Activated T-cell treated with anti-CD3 and anti-CD28 coated beads, Interleukin-2, amount 50 U/mL, for 72 hours (primary cell): ENCODE measurements around the gene SRRD. TPM values are rescaled to one million over a fixed set of nuclear protein-coding genes. Genes with fewer than 3 reads are reported as not detected.

Experiments
- ATAC-seq, 2 donors: fragments of 150-1000 bp; cut with Tn5 transposase; replicated peaks in 1 of 2; 2 replicates each; pipeline ENCODE4 v1.10.0; 2021; ENCODE audit warnings: moderate library complexity in 2 of 2, mild to moderate bottlenecking in 1 of 2
- DNase-seq, 2 donors: peaks; one replicate each; pipeline ENCODE4 v3.0.0; 2021 to 2022; ENCODE audit warnings: mixed read lengths in 1 of 2
- H3K27ac Mint-ChIP-seq: one replicate; pipeline ENCODE4 v1.8.0; 2022; ENCODE audit warnings: mild to moderate bottlenecking, moderate library complexity, mixed read lengths
- H3K27me3 Mint-ChIP-seq: one replicate; pipeline ENCODE4 v1.8.0; 2022; ENCODE audit warnings: low read depth, mixed read lengths
- H3K36me3 Mint-ChIP-seq, 2 donors: one replicate each; pipeline ENCODE4 v1.8.0; 2022; ENCODE audit warnings: mixed read lengths in 2 of 2, mild to moderate bottlenecking in 1 of 2; ENCODE audit not compliant: insufficient read depth in 2 of 2
- H3K4me1 Mint-ChIP-seq: one replicate; pipeline ENCODE4 v1.8.0; 2022; ENCODE audit warnings: low read depth, mixed read lengths
- H3K4me3 Mint-ChIP-seq, 2 donors: one replicate each; pipeline ENCODE4 v1.8.0; 2022; ENCODE audit warnings: mild to moderate bottlenecking in 2 of 2, mixed read lengths in 2 of 2, moderate library complexity in 2 of 2
- H3K9me3 Mint-ChIP-seq, 2 donors: one replicate each; pipeline ENCODE4 v1.8.0; 2022; ENCODE audit warnings: mixed read lengths in 2 of 2
- total RNA-seq, 2 donors: library from RNA; stranded (reverse); gene quantifications; one replicate each; pipeline ENCODE4 v1.2.3, GENCODE V29; 2022

The SRRD gene
- total RNA-seq, 2 donors from 2014 or later: 13.5 to 20.0 TPM

DNA sequence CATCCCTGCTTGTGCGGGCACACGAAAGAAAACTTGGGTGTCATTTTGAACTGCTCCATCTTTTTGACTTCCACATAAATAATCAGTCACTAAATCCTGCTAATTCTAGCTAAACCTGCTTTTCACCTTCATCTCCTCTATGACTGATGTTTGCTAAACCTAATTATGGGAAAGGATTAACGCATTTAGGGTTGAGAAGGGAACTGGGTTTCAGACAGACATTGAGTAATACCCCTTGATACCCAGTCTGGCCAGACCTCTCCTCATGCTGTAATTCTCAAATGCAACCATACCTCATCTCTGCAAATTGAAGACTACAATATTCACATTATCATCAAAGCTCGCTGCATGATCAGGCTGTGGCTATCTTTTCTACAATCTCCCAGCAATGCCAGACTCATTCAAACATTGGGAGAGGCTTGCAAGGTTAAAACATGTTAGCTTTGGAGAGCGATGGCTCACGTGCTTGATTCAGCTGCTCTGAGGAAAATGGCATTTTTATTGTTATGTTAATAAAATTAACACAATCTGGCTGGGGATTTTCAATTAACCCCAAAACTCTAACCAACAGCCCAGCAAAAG lies 2.5 kb upstream of the SRRD start:
- no peak for ATAC-seq
- Mint-ChIP-seq H3K9me3 (no peaks in the 10 kb centered on the region), H3K4me3 (peak overlapping the region; percentile 90 to 95), H3K27me3 (no peaks in the 10 kb centered on the region), H3K36me3 (peaks cover 10 to 17% of the 10 kb centered on the region in 2 donors), H3K27ac (peak overlapping the region; percentile 97), H3K4me1 (peaks cover 91% of the 10 kb centered on the region)
- DNase-seq: no peak

DNA sequence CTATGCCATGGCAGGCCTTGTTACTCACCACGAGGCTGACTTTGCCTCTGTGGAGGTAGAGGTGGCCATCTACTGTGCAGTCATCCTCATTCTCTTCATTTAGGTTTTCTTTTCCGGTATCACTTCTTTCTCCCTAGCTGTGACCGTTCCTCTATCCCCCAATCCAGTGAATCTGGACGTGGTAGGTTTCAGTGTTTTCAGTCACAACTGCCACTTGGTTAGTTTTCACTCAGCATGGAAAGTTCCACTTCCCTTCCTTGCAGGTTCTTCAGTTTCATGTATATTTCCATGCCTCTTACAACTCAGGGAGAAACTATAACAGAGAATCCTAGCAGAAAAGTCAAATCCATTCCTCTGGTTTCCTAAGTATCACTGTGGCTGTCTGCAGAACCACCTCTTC lies 2.0 kb upstream of the SRRD start:
- Mint-ChIP-seq H3K4me1 (peaks cover 89% of the 10 kb centered on the region), H3K9me3 (no peaks in the 10 kb centered on the region), H3K36me3 (peaks cover 10 to 19% of the 10 kb centered on the region in 2 donors), H3K4me3 (peak overlapping the region; percentile 90 to 95), H3K27me3 (no peaks in the 10 kb centered on the region), H3K27ac (peak overlapping the region; percentile 97)
- DNase-seq: peak in 1 of 2 donors; percentile 12
- no peak for ATAC-seq

DNA sequence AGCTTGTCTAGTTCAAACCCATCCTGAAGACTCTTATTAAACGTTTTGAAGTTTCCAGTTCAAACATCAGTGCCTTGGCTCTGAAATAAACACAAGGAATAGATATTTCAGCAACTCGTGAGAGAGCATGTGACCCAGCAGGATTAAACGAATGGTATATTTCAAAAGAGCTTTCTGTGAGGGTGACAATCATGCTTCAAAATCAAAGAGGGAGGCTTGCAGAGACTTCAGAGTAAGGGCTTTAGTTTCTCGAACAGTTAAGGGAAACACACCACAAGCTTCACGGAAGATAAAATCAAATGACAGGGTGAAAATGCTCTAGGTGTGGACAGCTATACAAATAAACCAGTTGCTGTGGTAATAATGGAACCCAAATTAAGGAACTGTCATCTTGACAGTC lies 1.5 kb upstream of the SRRD start:
- peak overlapping the region; percentile 97 for H3K27ac Mint-ChIP-seq
- H3K9me3 Mint-ChIP-seq: no peaks in the 10 kb centered on the region
- H3K27me3 Mint-ChIP-seq: no peaks in the 10 kb centered on the region

DNA sequence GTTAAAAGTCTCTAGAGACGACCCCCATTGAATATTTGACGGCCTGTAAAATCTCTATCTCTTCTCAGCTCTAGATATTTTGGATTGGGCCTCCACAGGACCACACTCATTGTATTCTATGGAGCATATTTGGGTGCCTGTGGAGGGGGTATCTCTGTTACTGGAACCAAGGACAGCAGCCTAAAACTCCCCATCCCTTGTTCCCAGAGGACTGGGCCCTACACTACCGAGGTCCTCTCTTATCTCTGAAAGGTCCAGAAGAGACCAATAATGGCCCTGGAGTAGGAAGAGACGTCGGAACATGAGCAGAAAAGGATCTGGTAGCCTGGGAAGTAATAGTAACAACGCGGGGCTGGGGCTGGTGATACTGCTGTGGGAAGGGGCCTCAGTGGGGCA lies 636 bp upstream of the SRRD start:
- H3K36me3 Mint-ChIP-seq: peaks cover 1 to 7% of the 10 kb centered on the region in 2 donors
- ATAC-seq: no peak
- no peak for DNase-seq
- peak overlapping the region; percentile 90 to 95 for H3K4me3 Mint-ChIP-seq
- H3K9me3 Mint-ChIP-seq: no peaks in the 10 kb centered on the region
- peaks cover 80% of the 10 kb centered on the region for H3K4me1 Mint-ChIP-seq
- peak overlapping the region; percentile 97 for H3K27ac Mint-ChIP-seq
- H3K27me3 Mint-ChIP-seq: no peaks in the 10 kb centered on the region

More for the DNA sequence above, 1.5 kb upstream of the SRRD start:
- DNase-seq: no peak
- ATAC-seq: no peak
- Mint-ChIP-seq H3K36me3 (peaks cover 8 to 15% of the 10 kb centered on the region in 2 donors), H3K4me1 (peaks cover 88% of the 10 kb centered on the region), H3K4me3 (peak overlapping the region; percentile 90 to 95)

DNA sequence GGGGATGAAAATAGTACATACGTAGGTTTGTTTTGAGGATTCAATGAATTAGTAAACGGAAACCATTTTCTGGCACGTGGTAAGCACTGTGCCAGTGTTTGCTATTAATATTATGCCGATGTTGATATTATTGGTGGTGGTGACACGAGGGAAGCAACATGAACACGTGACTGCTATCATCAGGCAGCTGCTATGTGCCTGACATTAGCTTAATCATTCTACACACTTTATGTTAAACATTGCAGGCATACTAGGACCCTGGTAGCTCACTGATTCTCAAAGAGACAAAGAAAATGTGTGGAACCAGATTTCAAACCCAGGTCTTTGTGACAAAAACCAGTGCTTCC lies 656 bp downstream of the SRRD start:
- H3K27me3 Mint-ChIP-seq: no peaks in the 10 kb centered on the region
- peak overlapping the region; percentile 90 for H3K27ac Mint-ChIP-seq
- H3K9me3 Mint-ChIP-seq: no peaks in the 10 kb centered on the region
- H3K4me1 Mint-ChIP-seq: peaks cover 68% of the 10 kb centered on the region
- peaks cover 1 to 10% of the 10 kb centered on the region in 2 donors for H3K36me3 Mint-ChIP-seq
- ATAC-seq (no peak), DNase-seq (no peak)
- peak overlapping the region; percentile 90 to 95 for H3K4me3 Mint-ChIP-seq

DNA sequence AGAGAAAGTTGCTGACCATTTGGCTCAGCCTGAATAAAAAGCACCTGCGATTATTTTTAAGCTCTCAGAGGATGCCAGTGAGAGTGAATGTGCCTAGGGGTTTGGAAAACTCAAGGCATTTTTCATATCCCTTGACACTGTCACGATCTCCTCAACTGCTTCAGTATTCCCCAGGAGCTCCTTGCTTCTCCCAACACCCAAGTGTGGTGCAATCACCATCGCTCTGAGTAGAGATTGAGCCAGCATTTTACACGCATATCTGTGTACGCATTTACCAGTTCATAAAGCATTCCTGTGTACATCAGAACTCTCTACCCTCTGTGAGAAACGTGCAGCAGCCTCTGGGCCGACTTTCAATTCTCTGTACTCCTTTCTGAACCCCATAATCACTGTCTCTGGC lies 1.3 kb downstream of the SRRD start:
- H3K36me3 Mint-ChIP-seq: peaks cover 1 to 7% of the 10 kb centered on the region in 2 donors
- H3K4me1 Mint-ChIP-seq: peaks cover 61% of the 10 kb centered on the region
- H3K27me3 Mint-ChIP-seq: no peaks in the 10 kb centered on the region
- H3K4me3 Mint-ChIP-seq: peak overlapping the region; percentile 90 to 95
- peak overlapping the region; percentile 82 for H3K27ac Mint-ChIP-seq
- DNase-seq: no peak
- no peak for ATAC-seq
- no peaks in the 10 kb centered on the region for H3K9me3 Mint-ChIP-seq

DNA sequence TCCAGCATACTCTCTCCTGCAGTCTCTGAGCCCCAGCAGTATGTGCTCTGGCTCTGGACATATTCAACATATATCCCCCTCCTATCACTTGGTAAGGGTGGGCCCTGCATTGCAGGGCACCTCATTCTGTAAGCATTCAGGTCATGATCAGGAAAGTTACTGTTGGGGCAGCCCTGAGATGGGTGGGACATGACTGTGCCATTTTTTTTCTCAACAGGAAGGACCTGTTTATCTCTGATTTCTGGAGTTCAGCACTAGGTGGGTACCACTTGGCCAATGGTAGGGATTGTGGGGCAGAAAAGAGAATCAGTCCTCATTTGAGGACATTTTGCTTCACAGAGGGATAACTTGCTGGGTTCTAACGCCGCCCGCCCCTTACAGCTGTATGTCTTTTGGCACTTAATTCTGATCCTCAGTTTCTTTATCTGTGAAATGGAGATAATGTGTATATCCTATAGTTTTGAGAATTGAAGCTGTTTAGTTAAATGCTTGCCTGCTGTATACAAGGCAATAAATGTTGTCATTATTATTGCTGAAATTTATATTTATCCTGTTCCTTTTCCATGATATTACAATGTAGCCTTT lies 2.2 kb downstream of the SRRD start:
- Mint-ChIP-seq H3K36me3 (peaks cover 1 to 11% of the 10 kb centered on the region in 2 donors), H3K4me3 (peak overlapping the region; percentile 90 to 95), H3K27me3 (no peaks in the 10 kb centered on the region), H3K27ac (peak overlapping the region; percentile 93), H3K9me3 (no peaks in the 10 kb centered on the region), H3K4me1 (peaks cover 52% of the 10 kb centered on the region)
- ATAC-seq: no peak
- no peak for DNase-seq

DNA sequence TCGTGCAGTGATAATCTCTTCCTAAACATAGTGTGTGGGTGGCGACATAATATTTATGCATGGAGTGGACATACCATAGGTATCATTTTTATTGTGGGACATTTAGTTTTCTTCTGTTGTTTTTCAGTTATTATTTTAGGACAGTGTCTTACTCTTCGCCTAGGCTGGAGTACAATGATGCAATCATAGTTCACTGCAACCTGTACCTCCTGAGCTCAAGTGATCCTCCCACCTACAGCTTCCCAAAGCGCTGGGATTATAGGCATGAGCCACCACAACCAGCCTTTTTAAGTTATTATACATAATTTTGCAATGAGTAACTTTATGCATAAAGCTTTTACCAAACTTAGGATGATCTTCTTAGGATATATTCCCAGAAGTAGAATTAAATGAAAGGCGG lies 2.7 kb downstream of the SRRD start:
- H3K36me3 Mint-ChIP-seq: peaks cover 1 to 15% of the 10 kb centered on the region in 2 donors
- H3K4me3 Mint-ChIP-seq: peak overlapping the region in 1 of 2 donors; percentile 68
- H3K27me3 Mint-ChIP-seq: no peaks in the 10 kb centered on the region
- H3K9me3 Mint-ChIP-seq: no peaks in the 10 kb centered on the region
- peak overlapping the region; percentile 93 for H3K27ac Mint-ChIP-seq
- no peak for ATAC-seq
- peaks cover 47% of the 10 kb centered on the region for H3K4me1 Mint-ChIP-seq
- DNase-seq: no peak

DNA sequence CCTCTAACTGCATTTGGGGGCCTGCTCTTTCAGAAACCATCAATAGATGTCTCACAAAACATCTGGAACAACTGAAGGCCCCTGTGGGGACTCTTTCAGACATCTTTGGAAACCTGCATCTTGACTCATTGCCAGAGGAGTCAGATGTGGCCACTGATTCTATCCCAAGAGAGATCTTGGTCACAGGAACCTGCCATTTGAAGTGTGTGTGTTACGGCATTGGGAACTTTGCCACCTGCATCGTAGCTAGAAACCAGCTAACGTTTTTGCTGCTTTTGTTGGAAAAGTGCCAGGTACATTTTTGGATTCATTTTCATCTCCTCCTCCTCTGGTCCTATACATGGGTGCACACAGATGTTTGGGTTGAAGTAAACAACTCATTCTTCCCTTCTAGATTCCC lies 4.3 kb downstream of the SRRD start:
- ATAC-seq (no peak), DNase-seq (no peak)
- peaks cover 31% of the 10 kb centered on the region for H3K4me1 Mint-ChIP-seq
- H3K36me3 Mint-ChIP-seq: peaks cover 1 to 19% of the 10 kb centered on the region in 2 donors
- H3K27ac Mint-ChIP-seq: peak overlapping the region; percentile 16
- H3K9me3 Mint-ChIP-seq: no peaks in the 10 kb centered on the region
- H3K4me3 Mint-ChIP-seq: no peak overlapping the region
- H3K27me3 Mint-ChIP-seq: no peaks in the 10 kb centered on the region

DNA sequence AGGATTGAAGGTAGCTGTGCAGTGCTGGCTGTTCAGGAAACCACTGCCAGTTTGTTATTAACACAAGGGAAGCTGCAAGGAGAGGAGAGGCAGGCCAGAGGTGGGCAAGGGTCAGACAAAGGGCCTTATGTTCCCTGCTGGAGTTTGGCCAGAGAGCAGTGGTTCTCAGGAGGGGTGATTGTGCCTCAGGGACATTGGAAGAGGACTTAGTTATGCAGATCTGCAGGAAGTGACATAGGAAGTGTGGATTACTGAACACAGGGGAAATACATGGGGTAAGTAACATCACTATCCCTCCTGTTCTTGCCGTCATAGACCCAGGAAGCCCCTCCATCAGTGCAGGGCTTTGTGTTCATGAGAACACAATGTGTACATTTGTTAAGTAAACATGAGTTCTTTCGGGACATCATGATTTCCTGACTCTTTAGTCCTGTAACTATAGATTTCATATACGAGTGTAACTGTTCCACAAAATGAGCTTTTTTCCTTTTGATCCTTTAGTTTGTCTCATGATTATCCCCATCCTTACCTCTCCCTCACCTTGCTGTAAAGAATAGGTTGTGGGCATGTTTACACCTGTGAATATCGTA lies 5.9 kb downstream of the SRRD start:
- H3K27ac Mint-ChIP-seq: peak overlapping the region; percentile 16
- no peaks in the 10 kb centered on the region for H3K27me3 Mint-ChIP-seq
- ATAC-seq: no peak
- peaks cover 7 to 25% of the 10 kb centered on the region in 2 donors for H3K36me3 Mint-ChIP-seq
- H3K9me3 Mint-ChIP-seq: no peaks in the 10 kb centered on the region
- peaks cover 33% of the 10 kb centered on the region for H3K4me1 Mint-ChIP-seq
- DNase-seq: no peak
- H3K4me3 Mint-ChIP-seq: no peak overlapping the region

DNA sequence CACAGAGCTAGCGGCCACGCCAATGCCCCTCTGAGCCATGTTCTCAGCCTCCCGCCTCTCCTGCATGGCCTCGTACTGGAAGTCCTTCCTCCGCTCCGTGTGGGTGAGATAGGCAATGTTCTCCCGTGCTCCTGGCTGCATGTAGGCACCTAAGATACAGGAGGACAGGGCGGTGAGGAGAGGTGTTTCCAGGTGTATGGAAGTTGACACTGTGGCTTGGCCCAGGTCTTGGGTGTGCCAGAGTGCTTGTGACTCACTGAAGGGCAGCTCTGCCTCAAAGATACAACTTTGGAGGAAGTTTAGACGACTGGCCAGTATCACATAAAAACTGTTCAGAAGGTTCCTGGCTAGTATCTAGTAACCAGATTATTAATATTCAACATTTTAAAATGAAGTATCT lies 8.5 kb downstream of the SRRD start:
- H3K4me1 Mint-ChIP-seq: peaks cover 9% of the 10 kb centered on the region
- no peak for DNase-seq
- no peak overlapping the region for H3K27ac Mint-ChIP-seq
- H3K36me3 Mint-ChIP-seq: peaks cover 10 to 29% of the 10 kb centered on the region in 2 donors
- no peak overlapping the region for H3K4me3 Mint-ChIP-seq
- no peak for ATAC-seq
- H3K27me3 Mint-ChIP-seq: no peaks in the 10 kb centered on the region
- H3K9me3 Mint-ChIP-seq: no peaks in the 10 kb centered on the region

DNA sequence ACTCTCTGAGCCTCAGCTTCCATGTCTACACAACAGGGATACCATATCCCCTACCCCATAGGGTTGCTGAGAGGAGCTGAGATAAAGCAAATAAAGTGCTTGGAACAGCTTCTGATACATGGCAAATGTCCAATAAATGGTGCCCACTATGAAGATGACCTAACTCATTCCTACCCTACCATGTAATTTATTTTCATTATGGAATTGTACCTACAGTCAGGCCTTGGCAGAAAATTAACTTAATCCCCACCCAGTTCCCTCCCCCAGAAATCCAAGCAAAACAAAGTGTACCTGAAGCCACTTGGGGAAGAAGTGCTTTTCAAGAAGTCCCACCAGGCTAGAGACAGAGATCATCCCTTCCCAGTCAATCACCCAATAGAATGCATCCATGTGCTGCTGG lies 10.8 kb downstream of the SRRD start:
- no peak for DNase-seq
- H3K9me3 Mint-ChIP-seq: no peaks in the 10 kb centered on the region
- H3K4me1 Mint-ChIP-seq: peaks cover 9% of the 10 kb centered on the region
- peaks cover 11 to 29% of the 10 kb centered on the region in 2 donors for H3K36me3 Mint-ChIP-seq
- H3K27ac Mint-ChIP-seq: no peak overlapping the region
- no peaks in the 10 kb centered on the region for H3K27me3 Mint-ChIP-seq
- no peak overlapping the region for H3K4me3 Mint-ChIP-seq
- ATAC-seq: no peak

DNA sequence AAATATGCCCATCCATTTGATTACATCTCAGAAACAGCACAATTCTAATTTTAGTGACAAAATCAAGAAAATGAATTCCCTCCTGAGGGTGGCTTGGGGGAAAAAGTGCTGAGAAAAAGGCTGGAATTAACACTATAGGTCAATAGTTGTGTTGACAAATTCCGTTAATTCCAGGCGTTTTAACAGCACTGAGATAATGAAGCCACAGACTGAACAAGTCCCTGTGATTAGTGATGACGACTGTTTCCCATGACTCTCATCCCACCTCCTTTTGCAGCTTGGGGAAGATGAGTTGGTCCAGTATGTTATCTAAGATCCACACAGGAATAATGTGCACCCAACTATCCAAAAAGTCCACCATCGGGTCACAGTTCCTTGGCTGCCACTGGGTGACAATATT lies 12.8 kb downstream of the SRRD start:
- no peak overlapping the region for H3K4me3 Mint-ChIP-seq
- H3K4me1 Mint-ChIP-seq: peaks cover 9% of the 10 kb centered on the region
- DNase-seq (no peak), ATAC-seq (no peak)
- H3K27ac Mint-ChIP-seq: no peak overlapping the region
- no peaks in the 10 kb centered on the region for H3K9me3 Mint-ChIP-seq
- H3K36me3 Mint-ChIP-seq: peaks cover 11 to 28% of the 10 kb centered on the region in 2 donors
- no peaks in the 10 kb centered on the region for H3K27me3 Mint-ChIP-seq
